HG02759 (cell line): ENCODE measurements around the gene EIPR1.
A peak's percentile ranks its signal among the peaks of the same experiment; 100 is the strongest.
"Not testable (repeated sequence)": the region's sequence is repeated elsewhere in the genome, so short reads cannot be mapped to it uniquely, and the experiment has no call there.

ENCODE experiments used
- ATAC-seq: cut with Tn5 transposase; IDR thresholded peaks from one replicate; pipeline ENCODE4 v1.9.1; 2021; ENCODE audit warnings: mild to moderate bottlenecking, moderate library complexity; ENCODE audit not compliant: unreplicated experiment

The EIPR1 gene

DNA sequence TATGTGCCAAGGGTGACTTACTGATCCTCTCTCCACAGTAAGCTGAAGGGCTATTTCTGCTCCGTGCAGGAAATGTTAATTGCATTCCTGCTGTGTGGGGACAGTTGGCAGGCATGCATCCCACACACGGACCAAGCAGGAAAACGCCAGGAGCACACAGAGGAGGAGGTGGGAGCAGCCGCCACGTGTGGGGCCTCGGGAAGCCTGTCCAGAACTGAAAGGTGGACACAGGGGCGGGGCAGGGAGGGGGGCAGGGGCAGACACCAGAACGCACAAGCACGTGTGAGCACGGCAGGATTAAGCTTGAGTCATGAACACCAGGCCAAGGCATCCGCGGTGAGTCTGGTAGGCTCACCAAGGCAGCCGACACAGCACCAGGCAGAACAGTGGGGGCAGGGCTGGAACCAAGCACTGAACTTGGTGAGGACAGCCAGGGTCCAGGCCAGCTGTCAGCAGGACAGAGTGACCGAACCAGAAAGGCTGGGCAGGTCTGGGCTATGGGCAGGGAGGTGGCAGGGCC, 177.1 kb downstream of the EIPR1 start:
- ATAC-seq: no peak

GRCh38 chr2:3199627-3200345, 177.8 kb downstream of the EIPR1 start:
- ATAC-seq: no peak

GRCh38 chr2:3198671-3199192, 178.9 kb downstream of the EIPR1 start:
- not testable (repeated sequence) for ATAC-seq

- ATAC-seq: no peak
Observed at GRCh38 chr2:3198119-3198518, 179.5 kb downstream of the EIPR1 start.

- ATAC-seq: no peak
Observed at GRCh38 chr2:3197308-3197707, 180.3 kb downstream of the EIPR1 start.

- no peak for ATAC-seq
Observed at GRCh38 chr2:3196716-3197115, 180.9 kb downstream of the EIPR1 start.

GRCh38 chr2:3195641-3196476, 181.8 kb downstream of the EIPR1 start:
- ATAC-seq: no peak

DNA sequence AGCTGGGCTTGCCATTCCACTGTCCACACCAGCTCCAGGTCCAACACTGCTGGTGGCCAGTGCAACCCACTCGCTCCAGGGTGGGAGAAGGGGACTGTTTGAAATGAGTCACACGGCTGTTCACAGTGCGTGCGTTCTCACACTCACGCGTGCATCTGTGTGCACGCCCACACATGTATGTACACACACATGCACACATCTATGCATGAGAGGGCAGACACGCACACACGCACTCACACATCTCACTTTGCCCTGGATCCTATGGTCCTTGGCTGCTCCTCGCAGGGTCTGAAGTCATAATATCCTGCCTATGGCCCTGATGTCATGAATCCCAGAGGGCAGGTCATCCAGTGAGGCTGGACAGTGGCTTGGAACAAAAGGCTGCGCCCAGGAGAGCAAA, 182.8 kb downstream of the EIPR1 start:
- ATAC-seq: no peak

- no peak for ATAC-seq
Observed at GRCh38 chr2:3193443-3194330, 183.9 kb downstream of the EIPR1 start.

GRCh38 chr2:3192920-3193319, 184.7 kb downstream of the EIPR1 start:
- ATAC-seq: no peak

- ATAC-seq: no peak
Observed at GRCh38 chr2:3192281-3192818, 185.3 kb downstream of the EIPR1 start.

- peak; percentile 44 for ATAC-seq
Observed at GRCh38 chr2:3189961-3190360, 187.7 kb downstream of the EIPR1 start.

DNA sequence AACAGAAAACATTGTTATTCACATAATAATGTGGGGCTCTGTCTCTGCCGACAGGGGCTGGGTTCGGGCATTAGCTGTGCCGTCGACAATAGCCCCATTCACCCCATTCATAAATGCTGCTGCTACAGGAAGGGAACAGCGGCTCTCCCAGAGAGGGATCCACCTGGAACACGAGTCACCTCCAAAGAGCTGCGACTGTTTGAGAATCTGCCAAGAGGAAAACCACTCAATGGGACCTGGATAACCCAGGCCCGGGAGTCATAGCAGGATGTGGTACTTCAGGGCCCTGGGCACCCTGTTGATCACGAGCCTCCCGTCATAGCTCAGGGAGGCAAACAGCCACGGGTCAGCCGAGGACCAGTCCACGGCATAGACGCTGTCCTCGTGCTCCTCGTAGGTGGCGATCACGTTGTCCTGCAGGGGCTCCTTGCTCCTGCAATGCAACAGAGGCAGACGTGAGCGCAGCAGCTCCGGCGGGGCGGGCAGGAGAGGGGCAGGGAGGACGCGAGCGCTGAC, 188.5 kb downstream of the EIPR1 start:
- ATAC-seq: no peak

DNA sequence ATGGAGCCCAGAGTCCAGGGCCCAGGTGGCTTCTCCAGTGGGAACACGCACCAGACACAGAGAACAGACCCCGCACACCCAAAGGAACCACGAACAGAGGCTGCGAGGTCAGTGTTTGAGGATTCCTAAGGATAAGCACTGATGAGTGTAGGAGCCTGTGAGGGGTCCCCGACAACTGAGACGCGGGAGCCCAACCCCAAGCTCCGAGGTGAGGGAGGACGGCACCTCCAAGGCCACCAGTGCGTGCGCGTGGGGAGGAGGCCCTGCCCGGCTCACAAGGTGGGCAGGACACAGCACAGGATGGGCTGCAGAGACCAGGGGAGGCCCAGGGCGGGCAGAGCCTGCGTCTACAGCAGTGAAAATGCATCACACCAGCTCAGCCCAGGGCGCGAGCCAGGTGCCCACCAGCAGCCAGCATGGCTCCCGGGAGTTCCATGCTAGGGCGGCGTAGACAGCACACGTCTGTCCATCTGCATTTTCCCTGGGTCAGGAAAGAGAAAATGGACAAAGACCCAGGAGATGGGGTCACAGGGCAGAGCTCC, 189.1 kb downstream of the EIPR1 start:
- no peak for ATAC-seq

GRCh38 chr2:3187467-3187866, 190.2 kb downstream of the EIPR1 start:
- ATAC-seq: no peak

- ATAC-seq: no peak
Observed at GRCh38 chr2:3186766-3187165, 190.9 kb downstream of the EIPR1 start.

- no peak for ATAC-seq
Observed at GRCh38 chr2:3185910-3186309, 191.7 kb downstream of the EIPR1 start.

DNA sequence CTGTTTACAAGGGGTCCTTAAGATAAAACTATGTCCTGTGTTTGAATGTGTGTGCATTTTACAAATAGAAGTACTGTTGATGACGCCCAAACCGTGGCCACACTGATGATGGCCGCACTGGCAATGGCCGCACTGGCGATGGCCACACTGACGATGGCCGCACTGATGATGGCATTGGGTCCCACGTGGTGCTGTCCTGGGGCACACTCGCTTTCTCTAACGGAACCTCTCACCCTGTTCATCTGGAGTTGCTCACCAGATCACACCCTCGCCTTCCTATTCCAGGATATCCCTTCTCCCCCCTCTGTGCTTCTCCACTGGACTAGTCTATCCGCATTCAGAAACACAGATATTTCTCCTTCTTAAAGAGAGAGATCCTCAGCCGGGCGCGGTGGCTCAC, 192.4 kb downstream of the EIPR1 start:
- no peak for ATAC-seq

- ATAC-seq: no peak
Observed at GRCh38 chr2:3184167-3184566, 193.5 kb downstream of the EIPR1 start.

DNA sequence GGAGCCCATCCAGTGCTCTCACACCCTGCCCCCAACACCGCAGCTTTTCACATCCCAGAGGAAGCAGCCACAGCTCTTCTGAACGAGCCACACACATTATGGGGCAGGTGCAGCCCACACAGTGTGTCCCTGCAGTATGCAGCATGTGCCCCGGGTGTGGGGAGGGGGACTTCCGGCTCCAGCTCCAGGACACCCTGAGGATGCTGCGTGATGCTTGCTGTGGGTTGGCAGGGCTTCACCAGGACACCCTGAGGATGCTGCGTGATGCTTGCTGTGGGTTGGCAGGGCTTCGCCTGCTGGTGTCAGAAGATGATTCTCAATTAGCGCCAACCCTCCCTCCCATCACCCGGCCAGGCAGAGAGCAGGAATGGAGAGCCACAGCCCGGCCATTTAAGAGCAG, 193.9 kb downstream of the EIPR1 start:
- ATAC-seq: no peak
